HG02885 (cell line): ENCODE measurements around the gene CTAG1B.
"Not testable (repeated sequence)": the region's sequence is repeated elsewhere in the genome, so short reads cannot be mapped to it uniquely, and the experiment has no call there.

Experiments used
- ATAC-seq: cut with Tn5 transposase; IDR thresholded peaks from one replicate; pipeline ENCODE4 v1.9.1; 2021; ENCODE audit warnings: mild to moderate bottlenecking; ENCODE audit not compliant: unreplicated experiment, poor library complexity

The CTAG1B gene

DNA sequence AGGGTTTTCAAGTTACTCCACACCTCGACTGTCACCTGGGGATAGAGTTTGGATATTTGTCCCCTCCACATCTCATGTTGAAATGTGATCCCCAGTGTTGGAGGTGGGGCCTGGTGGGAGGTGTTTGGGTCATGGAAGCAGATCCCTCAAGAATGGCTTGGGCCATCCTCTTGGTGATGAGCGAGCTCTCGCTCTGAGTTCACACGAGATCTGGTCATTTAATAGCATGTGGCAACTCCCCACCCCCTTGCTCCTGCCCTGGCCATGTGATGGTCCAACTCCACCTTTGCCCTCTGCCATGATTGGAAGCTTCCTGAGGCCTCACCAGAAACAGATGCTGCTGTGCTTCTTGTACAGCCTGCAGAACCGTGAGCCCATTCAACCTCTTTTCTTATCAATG, 25.9 kb downstream of the CTAG1B start:
- ATAC-seq, result no peak

DNA sequence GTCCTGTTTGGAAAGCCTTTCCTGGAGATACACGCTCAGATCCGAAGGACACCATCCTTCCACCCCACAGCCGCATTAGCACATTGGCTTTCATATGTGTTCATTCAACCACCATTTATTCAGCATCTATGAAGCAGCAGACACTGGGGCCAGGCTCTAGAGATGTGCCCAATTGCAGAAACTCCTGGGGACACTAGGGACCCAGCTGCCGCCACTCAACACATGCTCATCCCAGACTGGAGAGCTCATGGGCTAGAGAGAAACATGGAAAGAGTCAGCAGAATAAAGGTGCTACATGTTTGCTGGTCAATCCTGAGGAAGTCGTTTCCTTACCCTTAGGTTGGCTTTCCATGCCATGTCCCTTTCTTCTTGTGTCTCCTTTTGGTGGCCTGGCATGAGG, 26.6 kb downstream of the CTAG1B start:
- ATAC-seq, result no peak

DNA sequence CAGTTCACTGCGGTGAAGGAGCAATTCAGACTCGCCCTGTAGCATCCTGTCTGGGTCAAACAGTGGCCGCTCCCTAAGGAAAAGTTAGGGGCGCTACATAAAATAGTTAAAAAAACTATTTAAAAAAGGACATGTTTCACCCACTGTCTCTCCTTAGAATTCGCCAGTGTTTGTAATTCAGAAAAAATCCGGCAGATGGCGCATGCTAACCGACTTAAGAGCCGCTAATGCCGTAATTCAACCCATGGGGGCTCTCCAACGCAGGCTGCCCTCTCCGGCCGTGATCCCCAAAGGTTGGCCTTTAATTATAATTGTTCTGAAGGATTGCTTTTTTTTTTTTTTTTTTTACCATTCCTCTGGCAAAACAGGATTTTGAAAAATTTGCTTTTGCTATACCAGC, 28.7 kb downstream of the CTAG1B start:
- ATAC-seq, result not testable (repeated sequence)

DNA sequence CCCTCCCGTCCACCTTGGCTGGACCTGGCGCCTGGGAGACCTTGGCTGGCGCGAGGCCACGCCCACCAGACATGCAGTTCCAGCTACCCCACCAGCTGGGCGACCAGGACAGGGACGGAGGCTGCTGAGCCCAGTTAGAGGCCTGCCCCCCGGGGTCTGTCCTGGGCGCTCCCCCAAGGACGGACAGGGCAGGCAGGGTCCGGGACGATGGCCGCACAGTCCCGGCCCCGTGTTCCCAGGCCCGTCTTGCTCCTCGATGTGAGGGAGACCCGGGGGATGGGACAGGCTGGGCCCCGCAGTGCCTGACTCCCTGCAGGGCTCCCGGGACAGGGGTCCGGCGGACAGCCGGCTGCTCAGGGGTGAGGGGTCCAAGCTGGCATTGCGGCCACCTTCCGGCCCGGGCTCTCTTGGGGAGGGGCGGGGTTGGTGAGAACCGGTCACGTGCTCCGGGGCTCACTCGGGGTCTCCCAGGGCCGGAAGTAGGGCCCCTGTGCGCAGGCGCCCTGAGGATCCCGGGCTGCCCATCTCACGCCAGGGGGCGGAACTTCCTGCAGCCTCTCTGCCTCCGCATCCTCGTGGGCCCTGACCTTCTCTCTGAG, 34.4 kb downstream of the CTAG1B start, which contains the start of gene CTAG1A:
CTAG1A (plus strand) TSS at position 549 of the 599 bp plus-strand sequence. CDS start 74 bp downstream, outside the sequence.
- ATAC-seq, result not testable (repeated sequence)

DNA sequence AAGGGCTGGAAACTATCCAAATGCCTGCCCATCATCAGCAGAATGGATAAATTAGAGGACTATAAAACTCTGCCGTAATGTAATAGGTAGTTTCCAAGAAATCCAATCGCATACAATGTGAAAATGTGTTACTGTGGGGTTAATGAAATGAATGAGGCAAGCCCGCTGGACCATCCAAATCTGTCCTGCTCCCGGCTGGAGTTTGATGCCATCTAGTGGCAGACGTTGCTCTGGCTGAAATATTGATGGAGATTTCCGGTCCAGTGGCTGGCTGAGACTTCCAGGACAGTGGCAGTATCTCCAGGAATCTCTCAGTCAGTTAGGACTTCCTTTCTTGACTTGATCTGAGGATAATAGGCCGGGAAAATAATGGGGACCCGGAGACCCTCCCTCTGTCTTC, 36.1 kb downstream of the CTAG1B start:
- not testable (repeated sequence) for ATAC-seq

DNA sequence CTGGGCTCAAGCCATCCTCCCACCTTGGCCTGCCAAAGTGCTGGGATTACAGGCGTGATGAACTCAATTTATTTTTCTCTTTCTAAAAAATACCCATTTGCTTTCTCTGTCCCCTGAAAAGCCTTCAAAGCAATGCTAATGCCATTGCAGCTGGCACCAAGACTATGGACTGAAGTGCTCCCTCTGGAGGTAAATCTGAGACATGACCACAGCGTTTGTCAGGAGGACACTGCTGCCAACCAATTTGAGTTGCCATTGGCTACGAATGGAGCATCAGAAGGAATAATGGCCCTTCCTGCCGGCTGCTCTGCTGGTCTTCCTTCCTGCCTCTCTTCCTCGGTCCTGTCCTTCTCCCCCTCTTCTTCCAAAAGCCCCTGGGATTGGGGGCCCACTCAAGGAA, 44.0 kb downstream of the CTAG1B start:
- ATAC-seq, result not testable (repeated sequence)

DNA sequence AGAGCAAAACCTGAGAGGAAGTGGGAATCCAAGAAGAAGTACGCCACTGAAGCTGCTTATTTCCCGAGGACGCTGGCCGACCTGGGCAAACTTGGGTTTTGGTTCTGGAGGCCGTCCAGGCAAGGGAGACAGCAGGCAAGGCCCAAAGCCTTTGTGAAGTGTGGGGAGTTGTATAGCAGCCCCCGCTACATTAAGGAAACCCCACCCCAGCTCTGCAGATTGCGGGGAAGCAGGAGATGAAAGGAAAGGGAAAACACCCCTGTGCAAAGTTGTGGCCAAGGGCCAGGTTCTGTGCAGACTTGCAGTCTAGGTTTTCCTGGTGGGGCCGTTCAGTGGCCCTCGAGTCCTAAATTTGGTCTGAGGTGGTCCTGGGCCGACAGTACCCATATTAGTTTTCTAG, 46.0 kb downstream of the CTAG1B start:
- ATAC-seq, result not testable (repeated sequence)

DNA sequence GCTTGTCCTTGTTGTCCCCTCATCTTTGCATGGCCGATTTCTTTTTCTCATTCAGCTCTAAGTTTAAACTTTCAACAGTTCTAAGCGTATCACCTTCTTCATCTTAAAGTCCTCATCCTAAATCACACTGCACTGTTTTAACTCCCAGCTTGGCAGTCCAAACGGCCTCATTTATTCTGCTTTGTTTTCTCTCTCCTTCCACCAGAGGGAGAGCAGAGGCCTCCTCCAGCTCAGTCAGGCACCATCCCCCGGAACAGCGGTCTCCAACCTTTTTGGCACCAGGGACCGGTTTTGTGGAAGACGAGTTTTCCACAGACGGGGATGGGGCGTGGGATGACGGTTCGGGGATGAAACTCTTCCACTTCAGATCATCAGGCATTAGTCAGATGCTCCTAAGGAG, 48.7 kb downstream of the CTAG1B start:
- not testable (repeated sequence) for ATAC-seq
